HG02763 (cell line): ENCODE measurements around the gene CTBP2.
"Not testable (repeated sequence)": the region's sequence is repeated elsewhere in the genome, so short reads cannot be mapped to it uniquely, and the experiment has no call there.

Experiments used
- ATAC-seq: cut with Tn5 transposase; IDR thresholded peaks from one replicate; pipeline ENCODE4 v1.9.1; 2021; ENCODE audit warnings: mild to moderate bottlenecking, moderate library complexity; ENCODE audit not compliant: unreplicated experiment

The CTBP2 gene

DNA sequence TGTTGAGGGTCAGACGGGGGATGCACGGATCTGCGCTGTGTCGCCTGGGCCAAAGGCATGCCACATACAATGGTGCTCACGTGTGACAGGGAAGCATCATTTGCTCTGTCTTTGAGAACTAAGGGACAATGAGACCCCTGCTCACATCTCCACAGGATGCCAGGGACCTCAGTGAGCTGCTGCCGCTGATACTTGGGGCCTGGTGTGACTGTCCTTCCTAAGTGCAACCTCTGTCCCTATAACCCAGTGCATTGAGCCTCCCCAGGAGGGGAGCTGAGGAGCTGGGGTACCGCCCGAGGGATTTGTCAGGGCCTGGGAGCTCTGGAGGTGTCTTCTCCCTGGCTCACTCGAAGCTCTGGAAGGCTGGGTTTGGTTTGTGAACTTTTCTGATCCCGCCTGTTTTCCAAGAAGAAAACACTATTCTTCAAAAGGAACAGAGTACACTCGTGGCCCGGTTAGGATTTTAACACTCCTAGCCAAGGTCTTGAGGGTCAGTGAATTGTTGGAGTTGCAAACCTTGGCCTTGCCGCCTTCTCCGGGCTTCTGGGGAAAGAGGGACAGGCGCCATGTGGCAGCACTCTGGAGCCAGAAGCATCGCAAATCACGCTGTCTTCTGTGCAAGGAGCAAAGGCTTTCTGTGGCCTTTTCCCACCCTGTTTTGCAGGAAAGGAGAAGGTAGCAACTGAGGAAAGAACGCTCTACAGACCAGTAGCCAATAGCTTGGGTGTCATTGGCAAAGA, 26.2 kb upstream of the CTBP2 start:
- no peak for ATAC-seq

DNA sequence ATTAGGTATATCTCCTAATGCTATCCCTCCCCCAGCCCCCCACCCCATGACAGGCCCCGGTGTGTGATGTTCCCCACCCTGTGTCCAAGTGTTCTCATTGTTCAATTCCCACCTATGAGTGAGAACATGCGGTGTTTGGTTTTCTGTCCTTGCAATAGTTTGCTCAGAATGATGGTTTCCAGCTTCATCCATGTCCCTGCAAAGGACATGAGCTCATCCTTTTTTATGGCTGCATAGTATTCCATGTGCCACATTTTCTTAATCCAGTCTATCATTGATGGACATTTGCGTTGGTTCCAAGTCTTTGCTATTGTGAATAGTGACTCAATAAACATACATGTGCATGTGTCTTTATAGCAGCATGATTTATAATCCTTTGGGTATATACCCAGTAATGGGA, 18.7 kb upstream of the CTBP2 start:
- ATAC-seq: not testable (repeated sequence)

DNA sequence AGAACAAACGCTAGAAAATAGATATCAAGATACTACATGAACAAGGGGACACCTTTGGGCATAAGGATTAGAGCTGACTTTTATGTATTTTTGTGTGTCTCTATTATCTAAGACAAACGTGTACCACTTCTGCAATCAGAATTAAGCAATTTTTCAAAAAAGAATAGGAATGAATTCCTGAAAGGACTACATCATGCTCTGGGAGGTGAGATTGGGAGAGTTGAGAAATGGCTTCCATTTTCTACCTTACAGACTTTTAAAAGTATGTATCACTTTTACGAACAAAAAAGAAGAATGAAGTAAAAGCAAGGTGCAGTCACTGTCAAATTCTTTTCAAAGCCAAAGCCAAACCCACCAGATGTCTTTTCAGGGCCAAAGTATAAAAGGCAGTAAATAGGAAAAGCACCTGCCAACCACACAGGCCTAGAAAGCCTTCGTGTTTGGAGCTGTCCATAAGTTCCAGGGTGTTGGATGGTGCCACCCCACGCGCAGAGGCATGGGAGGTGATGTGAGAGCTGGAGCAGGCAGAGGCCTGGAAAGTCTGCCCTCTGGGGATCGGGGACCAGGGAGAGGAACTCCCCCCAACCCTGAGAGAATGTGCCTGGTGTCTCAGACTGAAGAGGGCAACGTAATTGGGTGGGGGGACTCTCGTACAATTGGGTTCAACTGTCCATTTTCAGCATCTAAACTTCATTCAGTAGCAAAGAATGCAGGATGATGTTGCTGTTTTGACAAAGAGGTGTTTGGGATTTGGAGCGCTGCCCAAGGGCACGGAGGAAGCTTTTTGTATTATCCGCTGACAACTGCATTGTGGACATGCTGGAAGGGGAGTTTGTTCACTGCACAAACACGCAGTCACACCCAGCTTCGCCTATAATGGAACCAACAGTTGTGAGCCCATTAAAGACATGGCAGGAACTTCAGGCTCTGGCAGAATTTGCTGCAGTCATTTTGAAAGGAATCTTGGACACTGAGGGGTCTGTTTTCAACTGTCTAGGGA, 17.6 kb upstream of the CTBP2 start:
- ATAC-seq: no peak

DNA sequence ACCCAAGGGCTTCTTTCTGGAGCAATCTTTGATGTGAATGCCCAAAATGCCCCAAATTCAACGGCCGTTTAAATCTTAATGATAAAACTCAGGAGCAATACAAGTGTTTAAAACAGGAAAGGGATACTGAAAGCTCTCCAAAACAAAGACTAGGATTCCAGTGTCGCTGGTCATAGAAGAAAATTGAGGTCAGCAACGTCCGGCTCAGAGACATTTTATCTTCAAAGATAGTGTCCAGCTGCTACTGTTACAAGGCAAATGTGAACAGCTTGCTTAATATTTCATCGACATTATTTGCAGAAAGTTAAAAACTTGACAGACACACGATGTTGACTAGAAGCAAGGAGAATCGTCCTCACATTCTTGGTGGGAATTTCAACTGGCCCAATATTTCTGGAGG, 15.4 kb upstream of the CTBP2 start:
- ATAC-seq: no peak

DNA sequence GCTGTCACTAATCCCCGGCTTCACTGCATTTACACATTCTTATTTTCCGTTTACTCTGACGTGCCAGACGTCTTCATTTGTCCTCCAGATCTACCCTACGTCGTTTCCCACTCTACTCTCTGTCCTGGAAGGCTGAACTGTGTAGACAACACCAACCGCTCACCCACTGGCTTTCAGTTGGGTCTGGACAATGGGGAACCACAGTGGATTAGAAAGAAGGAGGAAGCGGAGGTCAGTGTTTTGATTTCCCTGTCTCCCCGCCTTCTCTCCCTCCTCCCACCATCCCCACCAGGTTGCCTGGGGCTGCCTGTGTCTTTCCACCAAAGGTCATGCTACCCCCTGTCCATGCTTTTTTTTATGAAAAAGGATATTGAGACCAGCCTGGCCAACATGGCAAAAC, 14.0 kb upstream of the CTBP2 start:
- no peak for ATAC-seq

DNA sequence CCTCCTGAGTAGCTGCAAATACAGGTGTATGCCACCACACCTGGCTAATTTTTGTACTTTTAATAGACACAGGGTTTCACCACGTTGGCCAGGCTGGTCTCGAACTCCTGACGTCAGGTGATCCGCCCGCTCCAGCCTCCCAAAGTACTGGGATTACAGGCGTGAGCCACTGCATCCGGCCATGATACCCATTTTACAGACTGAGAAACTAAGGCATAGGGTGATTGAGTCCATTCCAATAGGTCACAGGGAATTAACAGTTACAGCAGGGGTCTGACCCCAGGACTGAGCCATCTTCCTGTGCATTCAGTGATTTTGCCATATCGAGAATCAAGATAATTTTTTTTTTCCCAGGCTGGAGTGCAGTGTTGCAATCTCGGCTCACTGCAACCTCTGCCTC, 12.3 kb upstream of the CTBP2 start:
- ATAC-seq: no peak

DNA sequence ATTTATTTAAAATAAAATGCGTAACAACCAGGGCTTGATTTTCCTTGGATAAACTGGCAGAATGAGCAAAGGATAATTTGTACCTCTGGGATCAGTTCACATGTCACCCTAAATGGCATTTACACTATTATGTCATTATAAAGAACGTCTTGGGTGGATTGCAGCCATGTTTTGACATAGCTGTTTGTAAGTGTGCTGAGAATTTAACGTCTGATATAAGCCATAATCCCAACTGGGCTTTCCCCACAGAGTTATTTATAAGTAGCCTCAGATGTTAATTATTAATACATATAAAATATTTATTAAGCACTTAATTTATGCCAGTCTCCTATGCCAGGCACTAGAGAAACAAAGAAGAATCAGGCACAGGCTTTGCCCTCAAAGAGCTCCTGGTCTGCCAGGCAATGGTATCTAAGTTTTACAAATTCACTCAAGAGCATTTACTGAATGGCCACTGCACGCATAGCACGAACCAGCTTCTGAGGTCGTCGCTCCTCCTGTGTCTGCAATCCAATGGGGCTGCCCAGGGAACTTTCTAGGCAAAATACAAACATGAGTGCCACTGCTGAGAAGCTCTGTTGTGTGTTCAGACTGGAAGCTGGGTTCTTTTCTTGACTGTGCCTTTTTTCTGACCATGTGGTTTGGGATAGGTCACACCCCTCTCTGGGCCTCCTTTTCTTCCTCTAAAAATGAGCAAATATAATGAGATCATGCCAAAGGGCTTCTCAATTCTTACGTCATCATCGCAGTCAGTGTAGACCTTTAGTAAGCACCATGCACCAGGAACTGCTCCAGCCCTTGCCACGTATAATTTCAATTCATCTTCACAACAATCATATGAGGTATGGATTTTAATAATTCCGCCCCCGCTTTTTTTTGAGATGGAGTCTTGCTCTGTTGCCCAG, 11.3 kb upstream of the CTBP2 start:
- ATAC-seq: no peak

DNA sequence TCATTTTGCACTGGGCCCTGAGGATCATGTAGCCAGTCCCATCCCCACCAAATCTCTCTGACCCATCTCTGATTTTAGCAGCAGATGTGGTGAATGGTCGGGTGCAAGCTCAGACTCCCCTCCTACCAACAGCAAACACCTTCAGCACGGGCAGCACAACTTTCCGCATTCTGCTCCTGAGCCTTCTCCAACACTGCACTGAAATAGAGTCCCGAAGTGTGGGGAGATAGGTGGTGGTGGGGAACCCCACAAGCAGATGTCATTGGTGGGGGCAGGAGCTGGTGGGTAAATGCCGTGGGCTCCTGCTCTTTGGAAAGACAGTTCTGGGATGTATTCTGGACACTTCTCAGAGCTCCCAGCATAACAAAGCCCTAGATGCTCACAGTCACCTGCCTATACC, 9.6 kb upstream of the CTBP2 start:
- no peak for ATAC-seq

DNA sequence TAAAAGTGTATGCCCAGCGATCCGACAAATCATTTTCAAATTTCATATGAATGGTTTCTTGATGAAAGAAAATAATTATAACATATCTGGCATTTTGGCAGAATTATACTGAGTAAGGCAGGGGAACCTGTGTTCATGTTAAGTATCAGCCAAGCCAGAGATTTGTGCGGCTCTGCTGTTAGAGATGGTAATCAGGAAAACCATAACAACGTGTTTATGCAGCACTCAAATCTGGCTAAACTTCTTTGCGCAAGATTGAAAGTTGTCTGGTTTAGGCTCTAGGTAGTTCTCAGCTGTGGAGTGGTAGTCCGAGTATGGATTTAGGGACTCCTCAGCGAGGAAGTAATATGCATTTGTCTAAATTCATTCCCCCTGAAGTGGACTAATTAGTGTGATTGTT, 8.9 kb upstream of the CTBP2 start:
- no peak for ATAC-seq

DNA sequence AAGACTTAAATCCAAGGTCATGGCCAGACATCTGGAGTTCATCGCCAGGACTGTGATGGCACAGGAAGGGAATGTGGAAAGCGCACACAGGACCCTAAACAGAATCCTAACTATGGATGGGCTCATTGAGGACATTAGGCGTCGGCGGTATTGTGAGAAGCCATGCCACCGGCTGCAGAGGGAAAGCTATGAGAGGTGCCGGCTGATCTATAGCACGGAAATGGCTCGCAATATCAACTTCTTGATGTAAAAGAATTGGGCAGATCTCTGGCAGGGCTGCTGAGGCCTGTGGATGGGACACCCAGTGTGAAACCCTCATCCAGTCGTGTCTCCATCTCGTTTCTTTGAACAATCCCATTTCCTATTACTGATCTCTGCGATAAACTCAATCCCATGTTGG, 6.3 kb upstream of the CTBP2 start:
- ATAC-seq: no peak

DNA sequence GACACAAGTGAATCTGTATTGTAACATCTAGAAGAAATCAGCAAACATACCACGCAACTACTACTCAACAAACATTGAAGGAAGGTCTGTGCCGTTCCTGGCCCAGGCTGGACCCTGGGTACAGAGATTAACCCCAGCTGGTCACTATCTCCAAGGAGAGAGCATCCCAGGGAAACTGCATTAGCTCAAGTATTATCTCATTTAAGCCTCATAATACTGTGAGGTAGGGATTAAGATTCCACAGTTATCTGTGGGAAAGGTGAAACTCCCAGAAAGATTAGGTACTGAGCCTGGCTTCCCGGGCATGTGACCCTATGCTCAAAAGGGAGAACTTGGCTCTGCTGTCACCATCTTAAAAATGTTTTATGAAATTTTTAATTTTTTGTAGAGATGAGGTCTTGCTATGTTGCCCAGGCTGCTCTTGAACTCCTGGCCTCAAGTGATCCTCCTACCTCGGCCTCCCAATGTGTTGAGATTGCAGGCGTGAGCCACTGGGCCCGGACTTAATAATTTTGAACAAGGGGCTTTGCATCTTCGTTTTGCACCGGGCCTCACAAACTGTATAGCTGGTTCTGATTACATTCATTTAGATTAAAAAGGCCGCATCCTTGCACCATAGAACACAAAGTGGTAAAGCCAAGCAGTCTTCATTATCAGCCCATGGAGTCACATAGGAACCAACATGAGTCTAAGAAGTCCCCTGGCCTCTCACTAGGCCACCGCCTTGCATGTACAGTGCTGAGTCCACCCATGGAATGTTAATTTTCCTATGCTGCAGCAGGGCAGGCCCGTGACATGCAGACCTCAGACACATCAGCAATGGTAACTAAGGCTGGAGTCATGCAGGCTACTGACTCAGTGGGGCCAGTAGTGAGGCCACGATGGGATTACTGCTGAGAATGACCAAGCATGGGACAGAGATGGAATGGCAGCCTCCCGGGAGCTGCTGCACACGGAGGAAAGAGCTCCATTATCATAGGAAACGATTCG, 5.5 kb upstream of the CTBP2 start:
- no peak for ATAC-seq

DNA sequence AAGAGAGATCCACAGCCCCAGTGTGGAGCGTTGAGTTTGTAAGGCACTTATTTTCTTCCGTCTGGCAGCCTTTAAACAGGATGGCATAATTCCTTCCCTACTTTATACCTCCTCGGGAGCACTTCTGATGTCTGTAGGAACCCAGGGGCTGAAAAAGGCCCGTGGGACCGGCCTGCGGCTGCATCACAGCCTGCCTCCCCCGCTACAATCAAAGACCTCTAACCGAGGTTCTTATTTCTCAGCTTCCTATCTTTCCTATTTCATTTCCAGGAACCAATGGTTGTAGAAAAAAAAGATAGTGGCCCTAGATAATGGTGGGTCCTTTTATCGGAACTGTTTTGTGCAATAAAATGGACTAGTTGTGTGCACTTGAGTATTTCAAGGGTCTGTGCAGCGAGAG, 4.1 kb upstream of the CTBP2 start:
- ATAC-seq: no peak

DNA sequence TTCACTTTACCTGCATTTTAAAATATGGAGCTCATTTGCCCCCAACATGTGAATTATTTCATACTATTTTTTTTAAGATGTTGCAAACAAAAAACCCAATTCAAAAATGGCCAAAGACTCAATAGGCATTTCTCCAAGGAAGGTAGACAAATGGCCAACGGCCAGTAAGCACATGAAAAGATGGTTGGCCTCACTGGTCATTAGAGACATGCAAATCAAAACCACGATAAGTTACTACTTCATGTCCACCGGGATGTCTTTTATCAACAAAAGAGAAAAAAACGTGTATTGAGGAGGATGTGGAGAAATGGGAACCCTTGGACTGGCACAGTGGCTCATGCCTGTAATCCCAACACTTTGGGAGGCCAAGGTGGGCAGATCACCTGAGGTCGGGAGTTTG, 3.4 kb upstream of the CTBP2 start:
- no peak for ATAC-seq

DNA sequence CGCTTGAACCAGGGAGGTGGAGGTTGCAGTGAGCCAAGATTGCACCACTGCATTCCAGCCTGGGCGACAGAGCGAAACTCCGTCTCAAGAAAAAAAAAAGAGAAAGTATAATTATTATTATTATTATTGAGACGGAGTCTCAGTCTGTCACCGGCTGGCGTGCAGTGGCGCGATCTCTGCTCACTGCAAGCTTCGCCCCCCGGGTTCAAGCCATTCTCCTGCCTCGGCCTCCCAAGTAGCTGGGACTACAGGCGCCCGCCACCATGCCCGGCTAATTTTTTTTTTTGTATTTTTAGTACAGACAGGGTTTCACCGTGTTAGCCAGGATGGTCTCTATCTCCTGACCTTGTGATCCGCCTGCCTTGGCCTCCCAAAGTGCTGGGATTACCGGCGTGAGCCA, 2.9 kb upstream of the CTBP2 start:
- not testable (repeated sequence) for ATAC-seq

DNA sequence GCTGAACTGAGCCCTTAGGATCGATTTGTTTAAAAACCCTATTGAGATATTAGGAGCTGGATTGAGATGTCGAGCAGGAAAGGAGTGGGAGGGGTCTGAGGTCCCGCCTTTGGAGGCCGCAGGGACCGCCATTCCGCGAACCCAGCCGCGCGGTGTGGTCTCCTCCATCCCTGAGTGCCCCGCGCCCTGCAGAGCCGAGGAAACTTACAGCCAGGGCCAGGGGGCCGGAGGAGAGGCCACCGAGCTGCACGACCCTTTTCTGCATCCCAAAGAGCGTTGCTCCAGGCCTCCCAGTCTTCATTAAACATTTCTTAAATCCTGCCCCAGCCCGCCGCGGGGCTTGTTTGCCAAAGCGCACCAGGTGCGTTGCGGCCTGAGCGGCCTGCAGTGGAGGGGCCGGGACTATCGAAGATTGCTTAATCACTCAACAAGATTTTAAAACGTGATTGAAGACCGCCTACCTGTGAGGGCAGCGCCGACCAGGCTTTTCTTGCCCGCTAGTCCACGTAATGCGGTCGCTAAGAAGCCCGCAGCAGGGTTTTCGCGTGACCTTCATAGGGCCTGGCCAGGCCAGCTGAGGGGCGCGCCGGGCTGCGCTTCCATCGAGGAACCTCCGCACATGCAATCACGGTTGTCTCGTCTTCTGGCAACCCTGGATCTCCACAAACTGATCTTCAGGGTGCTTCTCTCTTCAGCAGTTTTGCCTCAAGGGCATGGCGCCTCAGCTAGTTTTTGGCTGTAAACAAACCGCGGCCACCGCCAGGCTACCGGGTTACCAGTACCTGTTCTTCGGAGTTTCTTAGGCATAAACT, 2.0 kb upstream of the CTBP2 start:
- ATAC-seq: no peak

DNA sequence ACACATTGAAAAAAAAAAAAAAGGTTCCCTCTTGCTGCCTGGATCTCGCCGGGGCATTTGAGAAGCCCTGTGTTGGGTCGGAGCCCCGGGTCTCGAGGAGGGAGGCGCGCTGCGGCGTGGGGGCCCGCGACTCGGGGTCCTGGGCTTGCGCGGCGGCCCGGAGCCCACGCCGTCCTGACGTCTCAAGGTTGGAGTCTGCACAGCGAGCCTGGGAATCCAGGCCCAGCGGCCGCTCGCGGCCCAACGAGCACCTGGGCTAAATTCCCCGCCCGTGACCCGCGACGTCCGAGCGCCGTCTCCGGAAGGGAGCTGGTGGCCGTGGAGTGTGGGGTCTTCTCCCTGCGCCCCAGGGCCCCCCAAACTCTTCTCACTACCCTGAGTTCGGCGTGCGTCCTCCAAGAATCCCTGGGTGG, 1.4 kb upstream of the CTBP2 start:
- ATAC-seq: no peak

DNA sequence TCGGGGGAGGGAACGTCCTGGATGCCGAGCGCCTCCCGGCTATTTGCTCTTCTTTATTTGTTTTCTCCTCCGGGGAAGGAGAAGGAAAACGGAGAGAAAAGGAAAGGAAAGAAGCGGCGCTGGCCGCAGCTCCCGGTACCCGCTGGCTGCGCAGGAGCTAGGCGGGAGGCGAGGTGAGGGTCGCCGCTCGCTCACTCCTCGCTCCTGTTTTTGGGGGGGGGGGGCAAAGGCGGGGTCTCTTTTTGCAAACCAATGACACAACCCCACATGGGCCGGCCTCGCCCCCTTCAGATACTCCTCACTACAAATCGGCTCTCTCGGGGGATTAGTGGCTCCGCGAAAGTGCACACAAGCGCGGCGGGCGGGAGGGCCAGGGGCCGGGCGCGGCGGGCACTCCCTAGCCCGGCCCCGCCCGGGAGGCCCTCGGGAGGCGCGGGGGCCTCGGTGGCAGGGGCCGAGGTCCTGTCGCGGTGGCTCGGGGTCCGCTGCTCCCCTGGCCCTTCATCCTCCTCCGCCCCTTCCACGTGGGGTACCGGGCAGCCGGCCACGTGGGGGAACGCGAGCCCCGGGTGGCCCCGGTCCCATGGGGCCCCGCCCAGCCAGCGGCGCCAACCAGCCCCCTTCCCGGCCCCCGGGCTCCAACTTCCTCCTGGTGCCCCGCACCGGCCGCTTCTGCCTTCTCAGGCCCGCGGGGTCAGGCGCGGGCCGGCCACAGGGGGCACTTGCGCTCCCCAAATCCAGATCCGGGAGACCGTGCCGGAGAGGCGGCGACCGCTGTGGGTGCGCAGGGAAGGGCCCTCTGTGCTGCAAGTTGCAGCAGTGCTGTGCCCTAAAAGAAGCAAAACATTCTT, 718 bp upstream of the CTBP2 start:
- ATAC-seq: no peak

DNA sequence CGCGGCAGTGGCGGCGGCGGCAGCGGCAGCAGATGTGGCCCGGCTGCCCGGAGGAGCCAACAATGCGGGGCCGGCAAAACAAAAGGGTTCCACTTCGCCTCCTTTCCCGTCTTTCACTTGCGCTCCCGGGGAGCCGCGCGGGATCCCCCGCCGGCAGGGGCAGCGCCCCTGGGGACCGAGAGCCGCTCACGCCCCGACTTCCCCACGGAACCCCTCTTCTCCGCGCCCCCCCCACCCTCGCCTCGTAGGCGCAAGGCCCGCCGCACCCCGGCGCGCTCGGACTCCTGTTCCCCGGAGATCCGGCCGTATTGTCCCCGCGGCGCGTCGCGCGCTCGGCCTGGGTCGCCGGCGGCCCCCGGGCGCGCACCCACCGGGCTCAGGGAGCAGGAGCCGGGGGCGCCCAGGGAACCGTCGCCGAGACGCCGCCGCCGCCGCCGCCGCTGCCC, 854 bp downstream of the CTBP2 start:
- ATAC-seq: no peak
